T1000 (cell line): ENCODE data around the gene MAP4K5.
"Not testable (repeated sequence)": the region's sequence is repeated elsewhere in the genome, so short reads cannot be mapped to it uniquely, and the experiment has no call there.

Experiments
- DNase-seq: peaks from one replicate; lab custom pipeline; 2025; ENCODE audit warnings: mixed read lengths; lab: John Stamatoyannopoulos, UW

The MAP4K5 gene

DNA sequence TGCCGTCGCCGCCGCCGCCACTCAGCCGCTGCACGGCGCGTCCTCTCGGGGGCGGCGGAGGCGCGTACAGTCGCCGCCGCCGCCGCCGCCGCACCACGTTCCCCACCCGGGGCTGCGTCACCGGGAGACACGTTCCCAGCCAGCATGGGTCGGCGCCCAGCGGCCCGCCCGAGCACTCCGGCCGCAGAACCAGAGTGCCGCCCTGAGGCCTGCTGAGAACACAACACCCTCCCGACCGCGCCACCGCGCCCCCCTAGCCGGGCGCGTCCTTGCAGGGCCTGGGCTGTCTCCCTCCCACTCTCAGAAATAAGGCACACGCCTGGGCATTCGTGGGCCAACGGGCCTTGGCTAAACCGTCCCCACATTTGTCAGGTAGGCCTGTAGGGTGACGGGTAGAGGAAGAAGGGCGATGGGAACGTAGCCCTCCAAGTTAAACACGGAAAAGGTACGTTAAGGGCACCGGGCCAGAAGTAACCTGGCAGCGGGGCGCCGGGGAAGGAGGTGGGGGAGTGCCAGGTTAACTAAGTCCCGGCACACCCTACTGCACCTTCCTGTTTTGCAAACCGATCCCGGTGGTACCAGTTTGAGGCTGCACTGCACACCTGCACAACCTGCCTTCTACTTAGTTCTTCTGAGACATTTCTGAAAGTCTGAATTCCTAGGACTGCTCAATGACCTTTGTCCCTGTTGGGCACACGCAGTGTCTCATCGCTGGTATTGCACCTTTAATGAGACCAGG is at the start of gene MAP4K5:
MAP4K5 (minus strand) TSS at position 68 of the 739 bp plus-strand sequence. CDS start 520 bp downstream, outside the sequence.
- peak; percentile 88 for DNase-seq

GRCh38 chr14:50578433-50578832 is 46.1 kb upstream of the MAP4K5 start:
- DNase-seq: no peak

DNA sequence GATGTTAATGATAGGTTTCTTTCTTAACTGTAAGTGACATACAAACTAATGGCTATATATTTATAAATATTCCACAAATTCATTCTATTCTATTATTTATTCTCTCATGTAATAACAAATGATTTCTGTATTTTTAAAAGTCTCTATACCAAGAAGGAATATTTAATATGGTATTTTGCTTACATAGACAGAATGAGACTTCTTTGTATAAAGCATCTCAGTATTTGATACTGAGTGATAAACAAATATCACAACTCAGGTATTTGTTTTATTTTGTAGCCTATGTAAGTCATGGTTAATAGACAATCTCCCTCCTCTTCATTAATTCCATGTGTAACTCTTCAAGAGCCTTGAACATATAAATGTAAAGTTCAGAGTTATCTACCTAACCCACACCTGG is 45.6 kb upstream of the MAP4K5 start:
- no peak for DNase-seq

- DNase-seq: no peak
Measured at GRCh38 chr14:50575769-50576168, 43.4 kb upstream of the MAP4K5 start.

- no peak for DNase-seq
Measured at GRCh38 chr14:50573862-50574261, 41.5 kb upstream of the MAP4K5 start.

DNA sequence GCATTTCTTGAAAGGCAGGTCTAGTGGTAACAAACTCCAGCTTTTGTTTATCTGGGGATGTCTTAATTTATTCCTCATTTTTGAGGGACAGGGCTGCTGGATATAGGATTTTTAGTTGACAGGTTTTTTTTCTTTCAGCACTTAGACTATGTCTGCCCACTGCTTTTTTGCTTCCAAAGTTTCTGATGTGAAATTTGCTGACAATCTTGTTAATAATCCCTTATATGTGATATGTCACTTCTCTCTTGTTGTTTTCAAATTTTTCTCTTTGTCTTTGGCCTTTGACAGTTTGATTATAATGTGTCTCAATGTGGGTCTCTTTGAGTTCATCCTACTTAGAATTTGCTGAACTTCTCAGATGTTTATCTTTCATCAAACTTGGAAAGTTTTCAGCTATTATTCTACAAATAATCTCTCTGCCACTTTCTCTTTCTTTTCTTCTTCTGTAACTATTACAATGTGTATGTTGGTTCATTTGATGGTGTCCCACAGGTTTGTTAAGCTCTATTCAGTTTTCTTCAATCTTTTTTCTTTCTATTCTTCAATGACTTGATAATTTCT is 37.4 kb upstream of the MAP4K5 start:
- DNase-seq: no peak

GRCh38 chr14:50562841-50563240 is 30.5 kb upstream of the MAP4K5 start:
- DNase-seq: no peak

- peak; percentile 24 for DNase-seq
Measured at GRCh38 chr14:50560931-50561285, 28.5 kb upstream of the MAP4K5 start.

DNA sequence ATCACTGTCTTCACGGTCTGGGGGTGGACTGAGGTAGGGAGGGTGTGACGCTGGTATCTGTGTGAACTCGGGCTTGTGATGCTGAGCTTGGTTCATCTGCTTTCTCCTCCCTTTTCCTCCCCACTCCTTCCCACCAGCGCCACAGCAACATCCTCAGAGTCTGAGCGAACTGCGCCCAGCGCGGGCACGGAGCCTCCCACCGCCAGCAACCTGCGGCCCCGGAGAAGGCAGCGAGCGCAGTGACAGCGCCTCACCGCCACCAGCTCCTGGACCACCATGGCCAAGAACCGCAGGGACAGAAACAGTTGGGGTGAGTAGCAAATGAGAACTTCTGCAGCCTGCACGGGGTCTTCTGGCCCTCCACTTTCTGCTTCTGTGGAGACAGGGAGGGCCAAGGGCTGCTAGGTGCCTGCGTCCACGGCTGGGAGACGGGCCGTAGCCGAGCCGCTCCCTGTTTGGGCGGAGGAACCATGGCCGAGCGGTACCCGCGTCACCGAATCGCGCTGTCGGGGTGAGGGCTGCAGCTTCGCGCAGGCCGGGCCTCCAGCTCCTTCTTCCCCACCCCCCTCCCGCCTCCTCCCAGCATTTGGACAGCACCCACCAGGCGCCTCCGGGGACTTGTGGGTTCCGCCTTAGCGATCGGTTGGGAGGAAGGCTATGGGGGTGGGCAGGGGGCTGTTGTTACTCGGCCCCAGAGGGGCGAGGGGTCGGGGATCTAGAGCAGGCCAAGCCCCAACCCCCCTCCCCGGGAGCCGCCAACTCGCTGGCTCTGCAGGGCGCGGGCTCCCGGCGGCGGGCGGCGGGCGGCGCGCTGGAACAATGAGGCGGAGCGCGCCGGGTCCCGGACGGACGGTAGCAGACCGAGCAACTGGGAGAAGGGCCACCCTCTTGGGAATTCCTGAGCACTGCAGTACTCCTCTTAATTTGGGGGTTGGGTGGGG is 27.9 kb upstream of the MAP4K5 start, which contains the start of gene ATL1:
ATL1 (plus strand) TSS at position 156 of the 941 bp plus-strand sequence; CDS start at position 277, 121 bp downstream.
- DNase-seq: peak; percentile 69

DNA sequence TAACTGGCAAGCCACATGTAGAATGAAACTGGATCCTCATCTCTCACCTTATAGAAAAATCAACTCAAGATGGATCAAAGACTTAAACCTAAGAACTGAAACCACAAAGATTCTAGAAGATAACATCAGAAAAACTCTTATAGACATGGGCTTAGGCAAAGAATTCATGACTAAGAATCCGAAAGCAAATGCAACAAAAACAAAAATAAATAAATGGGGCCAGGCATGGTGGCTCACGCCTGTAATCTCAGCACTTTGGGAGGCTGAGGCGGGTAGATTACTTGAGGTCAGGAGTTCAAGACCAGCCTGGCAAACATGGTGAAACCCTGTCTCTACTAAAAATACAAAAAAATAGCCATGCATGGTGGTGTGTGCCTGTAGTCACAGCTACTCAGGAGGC is 20.4 kb upstream of the MAP4K5 start:
- DNase-seq: not testable (repeated sequence)

DNA sequence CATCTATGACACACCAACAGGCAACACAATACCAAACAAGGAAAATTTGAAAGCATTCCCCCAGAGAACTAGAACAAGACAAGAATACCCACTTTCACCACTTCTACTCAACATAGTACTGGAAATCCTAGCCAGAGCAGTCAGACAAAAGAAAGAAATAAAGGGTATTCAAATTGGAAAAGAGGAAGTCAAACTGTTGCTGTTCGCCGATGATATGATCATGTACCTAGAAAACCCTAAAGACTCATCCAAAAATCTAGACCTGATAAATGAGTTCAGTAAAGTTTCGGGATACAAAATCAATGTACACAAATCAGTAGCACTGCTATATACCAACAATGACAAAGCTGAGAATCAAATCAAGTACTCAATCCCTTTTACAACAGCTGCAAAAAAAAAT is 19.5 kb upstream of the MAP4K5 start:
- DNase-seq: no peak

DNA sequence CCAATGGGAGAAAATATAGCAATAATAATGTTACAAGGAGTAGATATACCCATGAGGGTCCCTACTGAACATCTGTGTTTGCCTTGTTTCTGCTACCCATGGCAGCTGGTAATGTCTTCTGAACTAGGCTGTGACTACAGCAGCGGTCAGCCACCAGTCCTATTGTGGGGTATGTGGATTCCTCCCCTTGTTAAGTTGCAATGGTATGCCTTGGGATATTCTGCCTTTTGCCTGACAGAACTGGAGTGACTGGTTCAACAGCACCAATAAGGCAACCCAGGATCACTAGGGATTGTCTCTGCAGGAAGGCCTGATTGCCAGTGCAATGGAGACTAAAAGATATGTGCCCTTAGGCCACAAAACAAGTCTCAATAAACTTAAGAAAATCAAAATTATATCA is 17.9 kb upstream of the MAP4K5 start:
- no peak for DNase-seq

- DNase-seq: no peak
Measured at GRCh38 chr14:50545618-50546017, 13.2 kb upstream of the MAP4K5 start.

- DNase-seq: no peak
Measured at GRCh38 chr14:50544911-50545310, 12.5 kb upstream of the MAP4K5 start.

DNA sequence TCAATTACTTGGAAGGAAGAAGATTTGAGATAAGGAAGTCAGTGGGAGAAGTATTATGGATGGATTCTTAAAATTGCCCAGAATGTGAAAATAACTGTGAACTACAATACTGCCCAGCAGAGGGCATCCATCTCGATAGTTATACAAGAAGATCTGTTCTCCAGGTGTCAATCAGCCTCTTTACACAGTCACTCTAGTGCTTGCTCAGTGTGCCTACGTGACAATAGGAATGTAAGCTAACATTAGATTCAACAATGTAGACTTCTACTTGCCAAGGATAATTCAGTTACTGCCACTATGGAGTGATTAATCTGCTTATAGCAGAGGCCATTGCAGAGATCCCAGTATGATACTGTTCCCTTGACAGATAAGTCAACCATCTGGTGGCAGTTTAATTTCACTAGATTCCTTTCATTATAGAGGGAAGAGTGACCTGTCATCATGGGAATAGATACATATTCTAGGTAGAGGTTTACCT is 10.6 kb upstream of the MAP4K5 start:
- no peak for DNase-seq

DNA sequence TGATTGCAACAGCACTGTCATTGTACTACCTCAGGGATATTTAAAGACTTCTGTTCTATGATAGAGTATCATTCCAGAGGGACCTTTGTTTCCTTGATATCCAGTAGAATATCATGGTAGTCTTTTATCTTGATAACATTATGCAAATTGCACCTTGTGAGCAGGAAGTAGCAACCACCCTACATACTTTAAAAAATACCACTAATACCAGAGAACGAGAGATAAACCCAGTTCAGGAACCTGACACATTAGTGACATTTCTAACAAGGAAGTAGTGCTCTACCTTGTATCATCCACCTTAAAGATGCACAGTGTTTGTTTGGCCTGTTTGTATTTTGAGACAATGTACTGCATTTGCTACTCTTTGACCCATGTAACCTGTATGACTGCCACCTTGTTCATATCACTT is 8.8 kb upstream of the MAP4K5 start:
- DNase-seq: no peak

- DNase-seq: no peak
Measured at GRCh38 chr14:50539051-50539450, 6.7 kb upstream of the MAP4K5 start.

- DNase-seq: not testable (repeated sequence)
Measured at GRCh38 chr14:50538034-50538433, 5.7 kb upstream of the MAP4K5 start.

DNA sequence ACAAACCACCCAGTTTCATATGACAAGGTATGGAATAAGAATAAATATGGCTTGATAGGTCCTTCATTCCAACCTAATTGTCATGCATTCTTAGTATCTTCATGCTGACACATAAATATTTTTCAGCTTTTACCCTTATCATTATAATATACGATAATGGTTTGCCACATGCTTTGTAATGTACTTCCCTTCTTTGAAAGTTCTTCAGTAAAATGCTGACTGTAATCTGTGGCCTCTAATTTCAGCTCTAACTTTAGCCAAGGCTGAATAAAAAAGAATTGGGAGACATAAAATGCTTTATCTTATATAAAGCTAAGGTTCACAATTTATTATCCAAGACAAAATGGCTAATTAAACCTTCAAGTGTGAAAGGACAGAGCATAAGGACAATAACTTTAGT is 2.6 kb upstream of the MAP4K5 start:
- DNase-seq: no peak

GRCh38 chr14:50534416-50534815 is 2.0 kb upstream of the MAP4K5 start:
- no peak for DNase-seq

DNA sequence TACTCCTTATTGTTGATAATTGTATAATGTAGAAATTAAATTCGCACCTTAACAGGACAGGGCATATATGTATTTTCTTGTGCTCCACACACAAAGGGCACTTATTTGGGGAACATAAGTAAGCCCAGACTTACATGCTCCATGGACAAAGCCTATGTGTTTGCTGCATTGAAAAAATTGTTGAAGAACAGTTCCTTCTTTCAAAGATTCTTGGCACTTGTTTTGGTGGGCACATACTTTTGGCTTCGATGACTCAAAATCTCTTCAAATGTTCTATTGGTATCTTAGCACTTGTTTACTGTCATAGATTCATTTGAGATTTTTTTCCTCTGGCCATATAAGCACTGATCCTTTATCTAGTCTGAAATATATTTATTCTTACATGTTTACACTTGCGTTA is 1.4 kb upstream of the MAP4K5 start:
- no peak for DNase-seq

- no peak for DNase-seq
Measured at GRCh38 chr14:50533241-50533705, 904 bp upstream of the MAP4K5 start.
